ENCODE results near the gene GMPR2. TPM values are rescaled to one million over a fixed set of nuclear protein-coding genes. Genes with fewer than 3 reads are reported as not detected.

Gene GMPR2
- total RNA-seq, 2 donors from 2014 or later, result 62.4 to 64.8 TPM

Other genes with a start within 250 kb of the GMPR2 start
- 10 to 100 TPM; 31.8 to 43.2 TPM for gene DHRS4L2, start 244.0 kb upstream of the GMPR2 start, total RNA-seq
- 1 to 10 TPM; 1.1 to 3.4 TPM for gene CARMIL3, start 180.9 kb upstream of the GMPR2 start, total RNA-seq
- under 1 TPM; 0.28 to 0.31 TPM for gene CPNE6, start 161.4 kb upstream of the GMPR2 start, total RNA-seq
- 100 to 1,000 TPM; 150 to 223 TPM for gene PCK2, start 138.6 kb upstream of the GMPR2 start, total RNA-seq
- gene DCAF11, start 118.2 kb upstream of the GMPR2 start, total RNA-seq, result 100 to 1,000 TPM; 101 to 107 TPM
- gene NRL, start 118.0 kb upstream of the GMPR2 start, total RNA-seq, result 1 to 10 TPM; 1.2 to 1.5 TPM
- gene FITM1, start 102.3 kb upstream of the GMPR2 start, total RNA-seq, result 1 to 10 TPM; 1.0 TPM
- gene PSME1, start 96.7 kb upstream of the GMPR2 start, total RNA-seq, result 100 to 1,000 TPM; 196 to 249 TPM
- gene EMC9, start 91.3 kb upstream of the GMPR2 start, total RNA-seq, result 10 to 100 TPM; 13.9 to 25.7 TPM
- 100 to 1,000 TPM; 140 to 240 TPM for gene PSME2, start 86.3 kb upstream of the GMPR2 start, total RNA-seq
- gene RNF31, start 85.4 kb upstream of the GMPR2 start, total RNA-seq, result 10 to 100 TPM; 49.1 to 50.3 TPM
- gene IRF9, start 71.7 kb upstream of the GMPR2 start, total RNA-seq, result 100 to 1,000 TPM in 1 of 2 donors, 10 to 100 TPM in 1; 53.7 to 105 TPM
- gene REC8, start 60.8 kb upstream of the GMPR2 start, total RNA-seq, result 10 to 100 TPM in 1 of 2 donors, 1 to 10 TPM in 1; 6.9 to 21.0 TPM
- gene IPO4, start 44.1 kb upstream of the GMPR2 start, total RNA-seq, result 10 to 100 TPM; 17.3 to 26.3 TPM
- gene TM9SF1, start 37.5 kb upstream of the GMPR2 start, total RNA-seq, result 10 to 100 TPM; 49.2 to 52.7 TPM
- under 1 TPM in 1 of 2 donors, not detected in 1; 0.47 TPM for gene TSSK4, start 27.2 kb upstream of the GMPR2 start, total RNA-seq
- 10 to 100 TPM; 43.5 to 48.0 TPM for gene CHMP4A, start 19.4 kb upstream of the GMPR2 start, total RNA-seq
- gene MDP1, start 16.9 kb upstream of the GMPR2 start, total RNA-seq, result 10 to 100 TPM; 11.8 to 13.8 TPM
- 100 to 1,000 TPM; 110 to 135 TPM for gene NEDD8, start 562 bp upstream of the GMPR2 start, total RNA-seq
- gene TINF2, start 9.7 kb downstream of the GMPR2 start, total RNA-seq, result 10 to 100 TPM; 56.6 to 64.0 TPM
- gene TGM1, start 30.2 kb downstream of the GMPR2 start, total RNA-seq, result 1 to 10 TPM; 2.3 to 2.9 TPM
- 10 to 100 TPM; 35.0 to 41.8 TPM for gene RABGGTA, start 38.7 kb downstream of the GMPR2 start, total RNA-seq
- 10 to 100 TPM; 64.2 to 76.6 TPM for gene DHRS1, start 66.9 kb downstream of the GMPR2 start, total RNA-seq
- gene NOP9, start 66.9 kb downstream of the GMPR2 start, total RNA-seq, result 10 to 100 TPM; 24.4 to 26.0 TPM
- gene CIDEB, start 75.0 kb downstream of the GMPR2 start, total RNA-seq, result 10 to 100 TPM; 10.7 to 16.6 TPM
- 1 to 10 TPM; 2.9 to 4.2 TPM for gene LTB4R2, start 77.2 kb downstream of the GMPR2 start, total RNA-seq
- gene LTB4R, start 78.6 kb downstream of the GMPR2 start, total RNA-seq, result 1 to 10 TPM; 2.9 to 4.3 TPM
- gene ADCY4, start 102.1 kb downstream of the GMPR2 start, total RNA-seq, result 10 to 100 TPM; 10.1 to 16.4 TPM
- gene RIPK3, start 107.1 kb downstream of the GMPR2 start, total RNA-seq, result 10 to 100 TPM; 56.6 to 67.9 TPM
- 10 to 100 TPM; 12.8 to 17.4 TPM for gene NFATC4, start 135.3 kb downstream of the GMPR2 start, total RNA-seq
- 10 to 100 TPM; 11.7 to 13.2 TPM for gene NYNRIN, start 166.1 kb downstream of the GMPR2 start, total RNA-seq
- gene CBLN3, start 196.7 kb downstream of the GMPR2 start, total RNA-seq, result 1 to 10 TPM; 2.0 to 2.5 TPM
- 10 to 100 TPM; 70.8 to 97.3 TPM for gene KHNYN, start 197.0 kb downstream of the GMPR2 start, total RNA-seq
- gene SDR39U1, start 209.8 kb downstream of the GMPR2 start, total RNA-seq, result 10 to 100 TPM; 34.4 to 40.8 TPM